Stimulated activated CD4-positive, alpha-beta T cell treated with anti-CD3 and anti-CD28 coated beads, Interleukin-12 subunit alpha, Interleukin-12 subunit beta, amount 100 ng/mL, for 24 hours (primary cell): ENCODE results near the gene SRPK3.
"Not testable (repeated sequence)": the region's sequence is repeated elsewhere in the genome, so short reads cannot be mapped to it uniquely, and the experiment has no call there.

Source experiments
- DNase-seq, 2 experiments: peaks; one replicate each; pipeline ENCODE4 v3.0.0-alpha.2; 2020; ENCODE audit warnings: low read depth in 2 of 2

Gene SRPK3

DNA sequence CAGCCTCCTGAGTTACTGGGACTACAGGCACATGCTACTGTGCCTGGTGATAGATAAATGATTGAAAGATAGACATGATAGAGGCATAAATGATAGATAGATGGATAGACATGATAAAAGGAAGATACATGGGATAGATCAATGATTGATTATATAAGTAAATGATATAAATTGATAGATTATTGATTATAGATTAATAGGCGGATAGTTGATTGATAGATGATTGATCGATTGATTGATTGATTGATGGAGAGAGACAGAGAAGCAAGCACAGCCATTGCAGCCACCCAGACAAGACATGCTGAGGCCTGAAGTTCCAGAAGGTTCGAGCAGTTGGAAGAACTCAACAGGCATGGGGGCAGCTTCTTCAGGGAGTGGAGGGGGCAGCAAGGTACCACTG, 34.5 kb upstream of the SRPK3 start:
- no peak for DNase-seq

GRCh38 chrX:153746991-153747390, 33.9 kb upstream of the SRPK3 start:
- DNase-seq: not testable (repeated sequence)

GRCh38 chrX:153749017-153749416, 31.8 kb upstream of the SRPK3 start:
- not testable (repeated sequence) for DNase-seq

DNA sequence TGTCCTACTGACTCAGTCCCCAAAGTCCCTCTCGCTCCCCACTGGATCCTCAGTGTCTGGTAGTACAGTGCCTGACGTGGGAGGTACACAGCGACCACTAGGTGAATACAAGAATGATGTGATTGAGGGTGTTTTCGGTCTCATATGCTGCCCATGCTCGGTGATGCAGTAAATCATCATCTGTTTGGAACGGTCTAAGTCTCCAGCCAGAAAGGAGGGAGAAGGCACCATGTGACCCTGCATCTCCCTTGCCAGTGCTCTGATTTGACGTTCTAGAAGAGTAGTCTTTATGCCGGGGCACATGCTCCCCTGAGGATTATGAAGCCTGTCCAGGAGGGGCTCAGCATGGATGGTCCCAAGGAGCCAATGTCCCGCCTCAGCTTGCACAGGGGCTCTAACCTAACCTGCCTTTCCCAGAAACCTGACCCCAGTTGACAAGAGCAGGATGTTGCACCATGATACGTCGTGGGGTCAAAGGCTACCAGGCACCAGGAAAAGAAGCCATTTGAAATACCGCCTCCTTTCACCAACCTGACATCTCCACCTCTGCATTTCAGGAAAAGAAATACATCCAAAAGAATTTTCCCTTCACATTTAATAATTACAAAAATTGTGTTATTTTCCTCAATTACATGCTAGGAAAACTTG, 30.6 kb upstream of the SRPK3 start:
- DNase-seq: no peak

GRCh38 chrX:153755136-153755535, 25.7 kb upstream of the SRPK3 start:
- no peak for DNase-seq

DNA sequence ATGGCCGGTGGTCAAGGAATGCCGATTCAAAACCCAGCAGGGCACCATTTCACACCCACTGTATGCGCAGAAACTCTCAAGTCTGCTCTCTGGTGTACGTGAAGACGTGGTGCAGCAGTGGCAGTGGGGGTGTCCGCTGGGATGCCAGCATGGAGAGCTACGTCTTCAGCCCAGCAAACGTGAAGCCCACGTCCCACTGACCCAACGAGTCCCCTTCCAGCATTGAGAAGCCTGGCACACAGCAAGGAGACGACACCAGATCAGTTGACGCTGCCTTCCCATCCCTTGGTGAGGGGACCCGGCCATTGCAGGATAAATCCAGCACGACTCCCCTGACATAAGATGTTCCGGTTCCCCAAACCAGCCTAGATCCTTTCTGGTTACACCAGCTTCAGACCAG, 19.0 kb upstream of the SRPK3 start:
- no peak for DNase-seq

GRCh38 chrX:153762626-153763173, 18.1 kb upstream of the SRPK3 start:
- no peak for DNase-seq

- DNase-seq: no peak
Observed at GRCh38 chrX:153763298-153763932, 17.4 kb upstream of the SRPK3 start.

- DNase-seq: peak; percentile 32 to 70
Observed at GRCh38 chrX:153763989-153764755, 16.7 kb upstream of the SRPK3 start, which contains the start of gene PLXNB3. Gene PLXNB3 (plus strand): TSS chrX:153764249. CDS start chrX:153765536, 1,287 bp downstream.

DNA sequence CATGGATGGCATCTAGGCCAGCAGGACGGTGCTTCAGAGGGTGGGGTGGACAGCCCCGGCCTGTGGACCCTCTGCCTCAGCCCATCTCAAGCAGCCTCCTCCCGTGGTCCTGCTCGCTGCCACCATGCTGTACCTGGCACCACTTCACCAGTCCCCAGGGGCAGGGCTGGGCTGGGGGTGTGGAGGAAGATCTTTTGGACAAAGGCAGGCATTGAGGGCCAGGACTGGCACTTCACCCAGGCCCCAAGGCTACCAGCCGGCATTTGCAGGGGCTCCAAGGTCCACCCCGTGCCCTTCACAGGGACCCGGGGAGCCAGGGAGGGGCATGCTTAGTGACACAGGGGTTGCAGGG, 16.1 kb upstream of the SRPK3 start:
- no peak for DNase-seq

- DNase-seq: no peak
Observed at GRCh38 chrX:153765138-153766079, 15.4 kb upstream of the SRPK3 start.

DNA sequence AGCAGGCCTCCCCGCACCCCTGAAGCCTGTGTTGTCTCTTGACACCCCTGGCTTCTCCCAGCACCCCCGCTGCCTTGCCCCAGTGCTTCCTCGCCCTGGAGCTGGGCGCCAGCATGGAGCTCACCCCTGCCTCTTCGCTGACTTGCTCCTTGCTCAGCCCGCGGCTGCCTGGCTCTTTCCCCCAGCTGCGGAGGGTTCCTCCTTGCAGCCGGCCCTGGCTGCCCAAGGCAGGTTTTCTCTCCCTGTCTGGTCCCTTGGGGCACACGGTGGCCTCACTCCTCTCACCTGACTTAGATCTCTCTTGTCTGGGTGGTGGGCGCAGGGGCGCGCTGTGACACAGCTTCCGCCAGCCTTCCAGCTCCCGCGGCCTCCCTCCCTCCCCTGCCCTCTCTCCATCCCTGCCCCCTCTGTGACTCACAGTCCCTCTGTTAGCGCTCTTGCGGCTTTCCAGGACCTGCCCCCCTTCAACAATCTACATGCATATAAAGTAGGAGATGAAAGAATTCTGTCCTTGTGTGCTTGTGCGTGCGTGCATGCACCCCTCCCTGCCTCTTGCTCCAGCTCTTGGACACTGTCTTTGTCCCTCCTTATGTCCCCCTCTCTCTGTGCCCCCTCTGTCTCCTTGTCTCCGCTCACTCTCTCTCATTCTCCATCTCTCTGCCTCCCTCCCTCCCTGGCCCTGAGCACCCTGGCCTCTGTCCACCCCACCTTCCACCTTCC, 14.6 kb upstream of the SRPK3 start:
- DNase-seq: peak in 1 of 2 experiments; percentile 20

DNA sequence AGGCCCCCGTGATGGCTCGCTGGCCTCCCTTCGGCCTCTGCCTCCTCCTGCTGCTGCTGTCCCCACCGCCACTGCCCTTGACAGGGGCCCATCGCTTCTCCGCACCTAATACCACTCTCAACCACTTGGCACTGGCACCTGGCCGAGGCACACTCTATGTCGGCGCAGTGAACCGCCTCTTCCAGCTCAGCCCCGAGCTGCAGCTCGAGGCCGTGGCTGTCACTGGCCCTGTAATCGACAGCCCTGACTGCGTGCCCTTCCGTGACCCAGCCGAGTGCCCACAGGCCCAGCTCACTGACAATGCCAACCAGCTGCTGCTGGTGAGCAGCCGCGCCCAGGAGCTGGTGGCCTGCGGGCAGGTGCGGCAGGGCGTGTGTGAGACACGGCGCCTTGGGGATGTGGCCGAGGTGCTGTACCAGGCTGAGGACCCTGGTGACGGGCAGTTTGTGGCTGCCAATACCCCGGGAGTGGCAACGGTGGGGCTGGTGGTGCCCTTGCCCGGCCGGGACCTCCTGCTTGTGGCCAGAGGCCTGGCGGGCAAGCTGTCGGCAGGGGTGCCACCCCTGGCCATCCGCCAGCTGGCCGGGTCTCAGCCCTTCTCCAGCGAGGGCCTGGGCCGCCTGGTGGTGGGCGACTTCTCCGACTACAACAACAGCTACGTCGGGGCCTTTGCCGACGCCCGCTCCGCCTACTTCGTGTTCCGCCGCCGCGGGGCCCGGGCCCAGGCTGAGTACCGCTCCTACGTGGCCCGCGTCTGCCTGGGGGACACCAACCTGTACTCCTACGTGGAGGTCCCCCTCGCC, 13.8 kb upstream of the SRPK3 start:
- no peak for DNase-seq

- DNase-seq: no peak
Observed at GRCh38 chrX:153767674-153768055, 13.2 kb upstream of the SRPK3 start.

GRCh38 chrX:153768311-153769157, 12.3 kb upstream of the SRPK3 start:
- DNase-seq: no peak

DNA sequence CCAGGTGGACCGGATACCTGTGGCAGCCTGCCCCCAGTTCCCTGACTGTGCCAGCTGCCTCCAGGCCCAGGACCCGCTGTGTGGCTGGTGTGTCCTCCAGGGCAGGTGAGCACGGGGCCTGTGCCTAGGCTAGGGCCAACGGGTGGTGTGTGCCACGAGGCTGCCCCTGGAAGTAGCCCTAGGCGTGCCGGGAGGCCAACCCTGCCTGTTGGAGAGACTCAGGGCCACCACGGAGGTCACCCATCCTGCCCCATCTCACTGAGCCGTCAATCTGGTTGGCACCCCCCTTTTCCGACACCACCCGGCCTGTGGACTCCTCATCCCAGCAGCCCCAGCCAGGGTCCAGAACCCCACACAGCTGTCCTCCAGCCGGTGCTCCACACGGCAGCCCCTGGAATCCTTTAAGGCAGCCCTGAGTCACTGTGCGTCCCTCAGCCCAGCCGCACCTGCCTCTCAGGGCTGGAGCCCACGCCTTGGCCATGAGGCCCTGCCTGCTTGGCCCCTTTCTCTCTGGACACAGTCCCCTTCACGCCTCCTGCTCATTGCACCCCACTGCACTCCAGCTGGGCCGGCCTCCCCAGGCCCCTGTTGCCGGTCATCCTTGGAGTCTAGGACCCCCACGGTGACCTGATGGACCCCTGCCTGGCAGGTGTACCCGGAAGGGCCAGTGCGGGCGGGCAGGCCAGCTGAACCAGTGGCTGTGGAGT, 11.5 kb upstream of the SRPK3 start:
- DNase-seq: no peak

GRCh38 chrX:153769865-153770600, 10.8 kb upstream of the SRPK3 start:
- DNase-seq: no peak
